ENCODE data around the gene RPL29.

RPL29 gene

DNA sequence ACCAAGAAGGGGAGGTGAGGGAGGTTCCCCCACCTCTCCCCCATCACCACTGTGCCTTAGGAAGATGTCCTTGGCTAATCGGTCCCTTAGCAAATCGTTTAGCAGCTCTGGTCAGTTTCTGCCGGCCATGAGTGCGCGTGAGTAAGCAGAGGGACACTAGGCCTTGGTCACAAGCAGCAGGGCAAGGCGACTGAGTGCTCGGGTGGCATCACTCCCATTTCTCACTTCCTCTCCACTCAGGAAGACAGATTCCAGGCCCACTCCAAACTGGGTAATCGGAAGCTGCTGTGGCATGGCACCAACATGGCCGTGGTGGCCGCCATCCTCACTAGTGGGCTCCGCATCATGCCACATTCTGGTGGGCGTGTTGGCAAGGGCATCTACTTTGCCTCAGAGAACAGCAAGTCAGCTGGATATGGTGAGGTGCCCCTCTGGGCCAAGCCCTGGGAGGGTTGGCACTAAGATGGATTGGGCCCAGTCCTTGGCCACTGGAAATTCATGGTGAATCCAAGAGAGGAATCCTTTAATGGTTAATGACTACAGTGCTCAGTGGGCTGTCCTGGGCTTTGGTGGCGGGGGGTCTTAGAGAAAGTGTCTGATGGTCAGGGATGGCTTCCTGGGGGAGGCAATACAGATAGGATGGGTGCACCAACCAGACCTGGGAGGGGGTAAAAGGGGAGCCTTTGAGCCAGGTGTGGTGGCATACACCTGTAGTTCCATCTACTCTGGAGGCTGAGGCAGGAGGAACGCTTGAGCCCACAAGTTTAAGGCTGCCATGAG, 49.6 kb downstream of the RPL29 start:
- no peak for DNase-seq (ENCODE audit: low spot score)

DNA sequence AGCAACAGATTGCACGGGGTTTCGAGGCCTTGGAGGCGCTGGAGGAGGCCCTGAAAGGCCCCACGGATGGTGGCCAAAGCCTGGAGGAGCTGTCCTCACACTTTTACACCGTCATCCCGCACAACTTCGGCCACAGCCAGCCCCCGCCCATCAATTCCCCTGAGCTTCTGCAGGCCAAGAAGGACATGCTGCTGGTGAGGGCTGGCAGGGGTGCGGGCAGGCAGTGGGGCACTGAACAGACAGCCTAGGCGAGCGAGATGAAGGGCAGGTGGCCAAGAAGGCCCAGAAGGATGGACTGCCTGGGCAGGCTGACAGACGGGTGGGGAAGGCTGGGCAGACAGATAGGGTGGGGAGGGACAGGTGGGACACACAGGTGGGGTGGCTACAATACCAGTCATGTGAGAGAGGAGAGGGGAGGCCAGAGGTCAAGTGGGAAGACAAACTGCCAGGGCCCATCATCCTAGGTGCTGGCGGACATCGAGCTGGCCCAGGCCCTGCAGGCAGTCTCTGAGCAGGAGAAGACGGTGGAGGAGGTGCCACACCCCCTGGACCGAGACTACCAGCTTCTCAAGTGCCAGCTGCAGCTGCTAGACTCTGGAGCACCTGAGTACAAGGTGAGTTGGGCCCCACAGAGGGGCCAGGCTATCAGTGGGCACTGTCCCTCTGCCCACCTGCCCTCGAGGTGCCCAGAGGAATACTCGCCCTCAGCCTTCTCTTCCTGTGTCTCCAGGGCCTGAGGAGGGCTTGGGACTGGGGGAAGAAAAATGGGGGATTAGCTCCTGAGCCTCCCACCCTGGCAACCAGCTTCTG, 50.5 kb downstream of the RPL29 start:
- no peak for DNase-seq (ENCODE audit: low spot score)

DNA sequence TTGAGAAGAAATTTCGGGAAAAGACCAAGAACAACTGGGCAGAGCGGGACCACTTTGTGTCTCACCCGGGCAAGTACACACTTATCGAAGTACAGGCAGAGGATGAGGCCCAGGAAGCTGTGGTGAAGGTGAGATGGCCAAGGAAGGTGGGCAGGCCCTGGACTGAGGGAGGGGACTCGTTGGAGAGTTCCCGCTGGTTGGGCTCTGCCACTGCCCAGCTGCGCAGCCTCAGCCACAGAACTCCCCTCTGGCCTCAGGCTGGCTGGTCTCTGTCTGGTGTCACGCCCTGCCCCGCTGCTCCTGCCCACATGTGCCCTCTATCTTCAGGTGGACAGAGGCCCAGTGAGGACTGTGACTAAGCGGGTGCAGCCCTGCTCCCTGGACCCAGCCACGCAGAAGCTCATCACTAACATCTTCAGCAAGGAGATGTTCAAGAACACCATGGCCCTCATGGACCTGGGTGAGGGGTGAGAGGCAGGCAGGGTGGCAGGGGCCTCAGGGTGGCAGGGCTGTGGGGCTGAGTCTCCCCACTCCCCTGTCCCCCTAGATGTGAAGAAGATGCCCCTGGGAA, 51.2 kb downstream of the RPL29 start:
- no peak for DNase-seq (ENCODE audit: low spot score)
